GM21786 (cell line): ENCODE measurements around the gene DNAJB11.
"Not testable (repeated sequence)": the region's sequence is repeated elsewhere in the genome, so short reads cannot be mapped to it uniquely, and the experiment has no call there.

Experiments
- ATAC-seq: cut with Tn5 transposase; IDR thresholded peaks from one replicate; pipeline ENCODE4 v1.9.1; 2021; ENCODE audit not compliant: unreplicated experiment

DNAJB11 gene

GRCh38 chr3:186551387-186551786 is 19.1 kb upstream of the DNAJB11 start:
- no peak for ATAC-seq

GRCh38 chr3:186552408-186553031 is 18.0 kb upstream of the DNAJB11 start:
- no peak for ATAC-seq

DNA sequence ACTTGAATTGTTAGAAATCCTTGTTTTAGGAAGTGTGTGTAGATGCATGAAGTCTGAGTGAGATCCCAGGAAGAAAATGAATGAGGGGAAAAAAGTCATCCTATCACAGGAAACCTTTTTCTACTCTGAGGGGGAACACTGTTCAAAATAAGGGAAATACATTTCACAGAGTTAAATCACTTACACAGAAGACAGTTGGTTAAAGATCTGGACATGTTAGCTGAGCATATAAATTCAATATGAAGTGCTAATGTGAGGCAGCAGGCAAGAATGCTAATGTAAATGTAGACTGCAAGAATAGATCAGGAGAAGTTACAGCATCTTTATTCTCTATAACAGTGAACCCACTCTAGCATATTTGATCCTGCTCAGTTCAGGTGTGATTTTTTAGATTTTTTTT is 5.9 kb upstream of the DNAJB11 start:
- no peak for ATAC-seq

- ATAC-seq, result peak; percentile 0
Observed at GRCh38 chr3:186566772-186567071, 3.8 kb upstream of the DNAJB11 start.

GRCh38 chr3:186567072-186567921 is 3.2 kb upstream of the DNAJB11 start, which contains the start of gene TBCCD1:
Gene TBCCD1, minus strand, starts transcription at chr3:186567339. Its CDS starts 3,010 bp downstream, at chr3:186564329.
- peak; percentile 37 for ATAC-seq

- not testable (repeated sequence) for ATAC-seq
Observed at GRCh38 chr3:186569361-186569760, 1.2 kb upstream of the DNAJB11 start.

DNA sequence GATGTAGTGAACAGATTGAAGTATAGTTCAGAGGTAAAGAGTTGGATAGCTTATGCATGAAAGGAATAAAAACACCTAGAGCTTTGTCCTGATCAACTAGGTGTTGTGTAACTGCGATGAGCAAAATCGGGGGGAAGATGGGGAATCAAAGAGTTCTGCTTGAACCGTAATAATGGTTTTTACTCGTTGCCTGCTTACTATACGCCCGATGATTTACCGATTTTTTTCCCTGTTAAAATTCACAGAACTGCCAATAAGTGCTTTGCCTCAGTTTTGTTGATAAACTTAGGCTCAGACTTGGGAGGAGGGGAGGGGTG is 783 bp upstream of the DNAJB11 start:
- no peak for ATAC-seq

- no peak for ATAC-seq
Observed at GRCh38 chr3:186570941-186571643, 572 bp downstream of the DNAJB11 start.

DNA sequence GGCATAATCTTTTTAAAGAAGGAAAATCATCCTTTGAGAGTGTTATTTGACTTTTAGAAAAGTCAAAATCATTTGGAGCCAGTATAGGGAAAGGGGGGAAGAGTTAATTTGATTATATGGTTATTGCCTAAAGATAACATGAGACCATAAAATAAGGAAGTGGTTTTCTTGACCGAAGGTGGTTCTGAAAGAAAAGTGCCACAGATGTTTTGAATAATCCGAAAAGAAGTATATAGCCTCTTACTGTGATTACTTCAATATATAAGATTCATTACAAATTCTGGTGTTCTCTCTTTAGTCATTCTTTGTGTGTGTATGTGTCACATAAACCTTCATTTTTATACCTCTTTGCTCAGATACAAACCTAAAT is 1.1 kb downstream of the DNAJB11 start:
- ATAC-seq, result no peak

- ATAC-seq, result no peak
Observed at GRCh38 chr3:186577521-186577920, 7.0 kb downstream of the DNAJB11 start.

- no peak for ATAC-seq
Observed at GRCh38 chr3:186580785-186581184, 10.3 kb downstream of the DNAJB11 start.

- ATAC-seq, result no peak
Observed at GRCh38 chr3:186582541-186582940, 12.0 kb downstream of the DNAJB11 start.

- ATAC-seq, result no peak
Observed at GRCh38 chr3:186583831-186584230, 13.3 kb downstream of the DNAJB11 start.

- ATAC-seq, result not testable (repeated sequence)
Observed at GRCh38 chr3:186586245-186586644, 15.7 kb downstream of the DNAJB11 start.

DNA sequence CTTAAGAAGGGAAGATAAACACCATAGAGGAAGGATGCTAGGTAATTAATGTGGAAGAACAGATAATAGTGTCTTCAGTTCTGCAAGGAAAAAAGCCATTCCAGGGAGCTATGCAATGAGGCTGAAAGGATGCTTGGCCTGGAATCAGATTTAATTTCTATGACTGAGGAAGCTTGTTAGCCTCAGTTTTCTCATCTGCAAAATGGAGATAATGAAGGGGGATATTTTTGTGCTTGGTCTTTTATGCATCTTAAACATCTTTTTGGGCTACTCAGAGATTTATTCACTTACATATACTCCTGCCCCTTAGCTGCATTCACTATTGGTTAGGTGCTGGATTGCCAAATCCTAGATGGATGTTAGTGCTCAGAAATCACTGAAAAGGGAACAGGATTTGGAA is 16.7 kb downstream of the DNAJB11 start:
- no peak for ATAC-seq

DNA sequence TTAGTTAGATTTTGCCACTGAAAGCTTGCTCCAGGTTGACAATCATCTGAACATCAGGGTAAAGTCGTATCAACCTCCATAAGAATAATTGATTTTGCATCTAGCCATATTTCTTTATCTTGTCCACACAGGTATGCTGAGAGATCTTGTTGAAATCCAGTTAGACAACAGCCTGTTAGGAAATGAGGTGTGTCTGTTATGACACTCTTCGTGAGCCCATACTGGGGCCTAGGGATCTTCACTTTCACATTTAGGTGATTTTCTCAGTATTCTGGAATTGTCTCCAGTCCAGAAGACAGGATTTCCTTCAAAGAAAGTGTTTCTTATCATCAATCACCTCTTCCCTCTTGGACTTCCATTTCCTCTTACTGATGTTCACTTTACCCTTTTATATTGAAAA is 18.1 kb downstream of the DNAJB11 start:
- ATAC-seq, result no peak

DNA sequence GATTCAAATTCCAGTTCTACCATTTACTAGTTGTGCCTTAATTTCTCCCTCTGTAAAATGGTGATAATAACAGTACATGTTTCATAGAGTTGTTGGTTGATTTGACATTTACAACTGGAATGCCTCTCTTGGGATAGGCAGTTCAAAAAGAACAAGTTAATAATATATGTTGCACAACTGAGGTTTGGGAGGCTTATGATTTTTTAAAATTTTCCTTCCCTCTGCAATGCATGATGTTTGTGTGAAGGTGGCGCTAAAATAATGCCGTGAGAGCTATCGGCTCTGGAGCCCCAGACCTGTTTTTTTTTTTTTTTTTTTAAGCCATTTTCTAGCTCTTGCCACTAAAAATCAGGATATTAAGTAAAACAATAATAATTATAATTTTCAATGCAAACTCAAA is 18.6 kb downstream of the DNAJB11 start:
- ATAC-seq, result no peak

- no peak for ATAC-seq
Observed at GRCh38 chr3:186589856-186590579, 19.5 kb downstream of the DNAJB11 start.

- ATAC-seq, result no peak
Observed at GRCh38 chr3:186590580-186591295, 20.2 kb downstream of the DNAJB11 start.

GRCh38 chr3:186592682-186593081 is 22.2 kb downstream of the DNAJB11 start:
- no peak for ATAC-seq

GRCh38 chr3:186593862-186594261 is 23.3 kb downstream of the DNAJB11 start:
- ATAC-seq, result no peak
